HUES64 (cell line): Measurements from ENCODE around the gene SERPINA9.
"Not testable (repeated sequence)": the region's sequence is repeated elsewhere in the genome, so short reads cannot be mapped to it uniquely, and the experiment has no call there.

ENCODE experiments used
- H3K27ac ChIP-seq: 2 replicates; pipeline ENCODE4 v1.7.0; 2013; ENCODE audit warnings: low read depth, low read length, inconsistent platforms
- H3K27me3 ChIP-seq: 2 replicates; pipeline ENCODE4 v1.6.1; 2013; ENCODE audit warnings: mild to moderate bottlenecking, low read length; ENCODE audit not compliant: insufficient read depth
- H3K36me3 ChIP-seq: 2 replicates; pipeline ENCODE4 v1.6.1; 2013; ENCODE audit warnings: mild to moderate bottlenecking, low read length; ENCODE audit not compliant: insufficient read depth
- H3K4me1 ChIP-seq: 2 replicates; pipeline ENCODE4 v1.6.1; 2013; ENCODE audit warnings: mild to moderate bottlenecking, low read length, moderate library complexity; ENCODE audit not compliant: insufficient read depth
- H3K4me3 ChIP-seq: 2 replicates; pipeline ENCODE4 v1.5.1; 2013; ENCODE audit warnings: mild to moderate bottlenecking, low read length, moderate library complexity
- H3K9ac ChIP-seq: 2 replicates; pipeline ENCODE4 v1.6.1; 2013; ENCODE audit warnings: mild to moderate bottlenecking, low read depth, low read length
- H3K9me3 ChIP-seq: 2 replicates; pipeline ENCODE4 v1.6.1; 2013; ENCODE audit warnings: low read depth, low read length; ENCODE audit not compliant: insufficient read depth
- WGBS: fragments of 150-250, 120-280 bp; methylation state at CpG from one replicate; pipeline ENCODE4 v1.1.7; 2013; ENCODE audit warnings: missing lambda C conversion rate; 5-methylcytosine and 5-hydroxymethylcytosine counted together

SERPINA9 gene

GRCh38 chr14:94510481-94510880 lies 34.5 kb upstream of the SERPINA9 start:
- not testable (repeated sequence) for H3K9me3 ChIP-seq, H3K4me1 ChIP-seq, H3K9ac ChIP-seq, H3K27ac ChIP-seq, H3K36me3 ChIP-seq, H3K4me3 ChIP-seq, H3K27me3 ChIP-seq
- WGBS = 96% methylated on average over 2 of the region's 2 CpGs

DNA sequence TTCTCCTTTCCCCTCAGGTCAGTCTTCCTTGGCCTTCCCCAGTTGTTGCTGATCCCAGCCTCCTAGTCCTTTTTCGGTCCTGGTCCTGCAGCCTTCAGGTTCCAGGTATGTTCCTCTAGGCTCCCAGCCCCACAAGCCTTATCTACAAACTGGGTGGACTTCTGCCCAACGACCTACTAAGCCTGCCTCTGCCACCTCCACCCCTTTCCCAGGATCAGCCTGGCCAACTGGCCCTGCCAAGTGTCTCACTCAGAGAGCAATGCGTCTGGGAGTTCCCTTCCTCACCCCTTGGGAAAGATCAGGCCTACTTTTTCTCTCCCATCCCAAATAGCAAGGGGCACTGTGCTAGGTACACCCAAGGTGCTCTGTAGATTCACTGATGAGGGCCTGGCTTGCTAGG lies 33.4 kb upstream of the SERPINA9 start, which contains the start of gene SERPINA12:
Gene SERPINA12 (minus strand): TSS at position 114 of the 400 bp plus-strand sequence. CDS start 11,072 bp downstream, outside the sequence.
- Histone ChIP-seq H3K27me3 (no peaks in the 10 kb centered on the region), H3K4me1 (no peaks in the 10 kb centered on the region), H3K27ac (no peak within 1 kb of the TSS), H3K9ac (no peak within 1 kb of the TSS), H3K9me3 (no peaks in the 10 kb centered on the region), H3K4me3 (no peak within 1 kb of the TSS), H3K36me3 (no peaks in the 10 kb centered on the region)
- 80% methylated on average over 3 of the region's 3 CpGs for WGBS

GRCh38 chr14:94505641-94506040 lies 29.6 kb upstream of the SERPINA9 start:
- Histone ChIP-seq H3K9me3 (no peaks in the 10 kb centered on the region), H3K9ac (no peak overlapping the region), H3K27ac (no peak overlapping the region), H3K4me1 (no peaks in the 10 kb centered on the region), H3K36me3 (no peaks in the 10 kb centered on the region), H3K4me3 (no peak overlapping the region), H3K27me3 (no peaks in the 10 kb centered on the region)
- WGBS = 91% methylated on average over 8 of the region's 8 CpGs

DNA sequence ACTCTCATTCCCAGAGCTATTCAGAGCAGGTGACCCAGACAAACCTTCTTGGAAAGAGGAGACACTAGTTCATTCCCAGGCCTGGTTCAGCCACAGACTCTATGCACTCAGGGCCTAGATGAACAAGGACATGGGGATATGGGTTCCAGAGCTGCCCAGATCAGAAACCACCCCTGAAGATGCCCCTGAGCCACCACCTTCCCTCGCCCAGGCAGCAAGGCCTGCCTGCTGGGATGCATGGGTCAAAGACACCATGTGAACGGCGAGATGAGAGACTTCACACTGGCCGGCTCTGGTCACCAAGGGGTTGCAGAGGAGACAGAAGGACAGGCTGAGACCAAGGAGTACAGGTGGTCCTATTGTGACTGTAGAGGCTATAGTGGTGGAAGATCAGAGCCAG lies 29.2 kb upstream of the SERPINA9 start:
- Histone ChIP-seq H3K4me3 (no peak overlapping the region), H3K27ac (no peak overlapping the region), H3K9me3 (no peaks in the 10 kb centered on the region), H3K9ac (no peak overlapping the region), H3K36me3 (no peaks in the 10 kb centered on the region), H3K27me3 (no peaks in the 10 kb centered on the region), H3K4me1 (no peaks in the 10 kb centered on the region)
- 96% methylated on average over 4 of the region's 4 CpGs for WGBS

DNA sequence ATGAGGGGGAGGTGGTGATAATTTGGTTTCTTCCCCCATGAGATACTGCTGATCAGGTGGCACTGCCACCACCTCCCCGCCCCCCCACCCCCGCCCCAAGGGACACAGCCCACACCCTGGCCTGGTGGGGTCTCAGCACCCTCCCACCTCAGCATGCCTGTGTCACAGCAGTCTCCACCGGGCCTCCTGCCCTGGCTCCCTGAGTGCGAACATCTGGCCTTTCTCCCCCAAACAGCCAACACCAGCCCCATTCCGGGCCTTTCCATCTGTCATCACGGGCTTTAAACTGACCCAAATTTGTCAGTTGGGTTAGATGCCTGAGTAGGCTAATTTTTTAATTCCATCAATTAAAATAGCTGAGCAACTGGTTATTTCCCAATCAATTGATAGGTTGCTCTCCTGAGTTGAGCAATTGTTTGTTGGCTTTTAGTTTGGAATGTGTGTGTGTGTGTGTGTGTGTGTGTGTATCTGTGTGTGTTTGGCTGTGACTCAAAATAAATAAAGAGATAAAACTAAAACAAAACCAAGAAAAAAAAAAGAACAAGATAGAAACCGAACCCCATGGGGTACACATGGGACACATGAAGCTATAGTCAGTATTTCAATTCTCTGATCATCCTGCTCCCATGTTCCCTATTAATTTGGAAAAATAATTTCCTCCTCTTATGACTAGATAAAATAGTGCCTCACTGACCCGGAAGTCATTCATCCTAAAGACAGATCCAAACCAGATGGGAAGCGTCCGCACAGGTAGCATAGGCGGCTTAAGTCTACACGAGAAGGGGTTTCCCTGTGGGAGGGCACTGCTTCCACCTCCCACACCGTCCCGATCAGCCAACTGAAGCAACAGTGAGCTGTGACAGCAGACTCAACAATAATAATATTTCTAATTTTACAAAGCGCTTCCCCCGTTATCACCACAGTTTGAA lies 25.9 kb upstream of the SERPINA9 start:
- Histone ChIP-seq H3K9me3 (no peaks in the 10 kb centered on the region), H3K36me3 (no peaks in the 10 kb centered on the region), H3K27ac (no peak overlapping the region), H3K27me3 (no peaks in the 10 kb centered on the region), H3K4me1 (no peaks in the 10 kb centered on the region), H3K4me3 (no peak overlapping the region), H3K9ac (no peak overlapping the region)
- WGBS = 96% methylated on average over 13 of the region's 16 CpGs

GRCh38 chr14:94500264-94500663 lies 24.3 kb upstream of the SERPINA9 start:
- WGBS = 88% methylated on average over 3 of the region's 3 CpGs
- no peaks in the 10 kb centered on the region for H3K4me1 ChIP-seq
- H3K9me3 ChIP-seq = no peaks in the 10 kb centered on the region
- H3K27ac ChIP-seq = no peak overlapping the region
- H3K36me3 ChIP-seq = no peaks in the 10 kb centered on the region
- H3K27me3 ChIP-seq = no peaks in the 10 kb centered on the region
- no peak overlapping the region for H3K4me3 ChIP-seq
- H3K9ac ChIP-seq = no peak overlapping the region

GRCh38 chr14:94499673-94500072 lies 23.7 kb upstream of the SERPINA9 start:
- H3K4me1 ChIP-seq = no peaks in the 10 kb centered on the region
- H3K27me3 ChIP-seq = no peaks in the 10 kb centered on the region
- H3K9me3 ChIP-seq = no peaks in the 10 kb centered on the region
- H3K9ac ChIP-seq = no peak overlapping the region
- no peak overlapping the region for H3K4me3 ChIP-seq
- H3K27ac ChIP-seq = no peak overlapping the region
- no peaks in the 10 kb centered on the region for H3K36me3 ChIP-seq
- WGBS = 91% methylated on average over 2 of the region's 2 CpGs

- no peaks in the 10 kb centered on the region for H3K4me1 ChIP-seq
- H3K36me3 ChIP-seq = no peaks in the 10 kb centered on the region
- no peaks in the 10 kb centered on the region for H3K9me3 ChIP-seq
- H3K27me3 ChIP-seq = no peaks in the 10 kb centered on the region
- H3K9ac ChIP-seq = no peak overlapping the region
- 93% methylated on average over 3 of the region's 3 CpGs for WGBS
- no peak overlapping the region for H3K27ac ChIP-seq
- no peak overlapping the region for H3K4me3 ChIP-seq
These were observed 22.2 kb upstream of the SERPINA9 start for GRCh38 chr14:94498215-94498614.

DNA sequence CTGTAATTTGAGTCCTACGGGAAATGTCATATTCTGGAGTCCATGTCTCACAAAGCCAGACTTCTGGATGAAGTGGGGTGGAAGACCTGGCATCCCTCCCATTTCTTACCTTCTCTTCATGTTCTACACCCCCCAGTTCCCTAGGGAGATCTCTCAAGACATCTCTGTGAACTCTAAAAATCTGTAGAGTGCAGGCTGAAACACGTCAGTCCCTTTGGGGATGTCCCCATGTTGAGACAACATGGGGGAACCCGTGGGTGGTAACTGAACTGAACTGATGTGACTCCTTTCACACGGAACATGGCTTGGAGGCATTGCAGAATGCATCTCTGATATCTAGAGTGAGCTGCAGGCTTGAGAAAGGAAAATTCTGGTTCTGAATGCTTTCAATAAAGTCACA lies 18.1 kb upstream of the SERPINA9 start:
- Histone ChIP-seq H3K27ac (no peak overlapping the region), H3K9me3 (no peaks in the 10 kb centered on the region), H3K4me3 (no peak overlapping the region), H3K27me3 (no peaks in the 10 kb centered on the region), H3K9ac (no peak overlapping the region), H3K36me3 (no peaks in the 10 kb centered on the region), H3K4me1 (no peaks in the 10 kb centered on the region)
- 90% methylated on average over 4 of the region's 4 CpGs for WGBS

- Histone ChIP-seq H3K27me3 (no peaks in the 10 kb centered on the region), H3K4me1 (peaks cover 6% of the 10 kb centered on the region; the same call in 1 of the 2 replicates), H3K27ac (no peak overlapping the region), H3K9me3 (no peaks in the 10 kb centered on the region), H3K9ac (no peak overlapping the region), H3K36me3 (no peaks in the 10 kb centered on the region), H3K4me3 (no peak overlapping the region)
- 79% methylated on average over 4 of the region's 4 CpGs for WGBS
These were observed 15.5 kb upstream of the SERPINA9 start for GRCh38 chr14:94491511-94491910.

DNA sequence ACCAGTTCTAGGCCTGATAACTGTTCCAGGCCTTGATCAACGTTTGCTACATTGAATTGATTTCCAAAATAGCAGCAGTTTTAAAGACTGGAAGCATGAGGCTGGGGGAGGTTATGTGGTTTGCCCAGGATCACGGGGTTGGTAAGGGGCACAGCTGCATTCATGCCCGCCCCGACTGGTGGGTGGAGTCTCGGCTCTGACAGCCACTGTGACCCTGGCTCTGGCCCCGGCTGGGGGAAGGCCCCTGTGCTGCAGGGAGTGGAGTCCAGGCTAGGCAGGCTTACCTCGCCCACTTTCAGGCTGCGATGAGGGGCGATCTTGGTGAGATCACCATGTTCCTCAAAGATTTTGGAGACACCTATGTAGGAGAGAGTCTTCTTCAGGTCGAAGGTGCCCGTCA lies 13.3 kb upstream of the SERPINA9 start:
- Histone ChIP-seq H3K27ac (no peak overlapping the region), H3K27me3 (no peaks in the 10 kb centered on the region), H3K4me3 (no peak overlapping the region), H3K36me3 (no peaks in the 10 kb centered on the region), H3K9ac (no peak overlapping the region), H3K9me3 (no peaks in the 10 kb centered on the region), H3K4me1 (peaks cover 10% of the 10 kb centered on the region; the same call in 1 of the 2 replicates)
- 86% methylated on average over 11 of the region's 11 CpGs for WGBS
